HK-2 (cell line): ENCODE results near the gene CLPSL1.

Source experiments
- DNase-seq: peaks from one replicate; pipeline ENCODE4 v3.0.0-alpha.2; 2018; ENCODE audit not compliant: unreplicated experiment

CLPSL1 gene

GRCh38 chr6:35797837-35798526, 17.2 kb downstream of the CLPSL1 start:
- no peak for DNase-seq

- DNase-seq, result no peak
Observed at GRCh38 chr6:35798706-35799105, 17.9 kb downstream of the CLPSL1 start.

- DNase-seq, result no peak
Observed at GRCh38 chr6:35801148-35801547, 20.3 kb downstream of the CLPSL1 start.

GRCh38 chr6:35804996-35805736, 24.3 kb downstream of the CLPSL1 start, which contains the start of gene LHFPL5:
LHFPL5 (plus strand) TSS chr6:35805352; CDS start chr6:35805671, 319 bp downstream.
- DNase-seq, result peak; percentile 46

DNA sequence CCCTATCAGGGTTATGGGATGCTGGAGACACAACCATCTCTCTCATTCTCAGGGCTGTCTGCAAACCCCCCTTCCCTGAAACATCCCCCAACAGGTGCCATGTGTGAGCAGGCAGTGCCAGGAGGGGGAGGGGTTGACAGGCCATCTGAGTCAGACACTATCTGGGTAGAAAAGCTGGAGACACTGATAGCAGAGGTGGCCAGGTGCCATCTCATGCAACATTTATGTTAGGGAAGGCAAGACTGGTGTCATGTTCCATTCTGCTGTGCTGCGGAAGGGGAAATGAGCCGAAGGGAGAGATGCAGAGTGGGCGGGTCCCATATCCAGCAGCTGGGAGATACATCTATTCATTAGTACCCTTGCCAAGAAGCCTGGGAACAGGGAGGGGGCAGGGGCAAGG, 27.9 kb downstream of the CLPSL1 start:
- no peak for DNase-seq

DNA sequence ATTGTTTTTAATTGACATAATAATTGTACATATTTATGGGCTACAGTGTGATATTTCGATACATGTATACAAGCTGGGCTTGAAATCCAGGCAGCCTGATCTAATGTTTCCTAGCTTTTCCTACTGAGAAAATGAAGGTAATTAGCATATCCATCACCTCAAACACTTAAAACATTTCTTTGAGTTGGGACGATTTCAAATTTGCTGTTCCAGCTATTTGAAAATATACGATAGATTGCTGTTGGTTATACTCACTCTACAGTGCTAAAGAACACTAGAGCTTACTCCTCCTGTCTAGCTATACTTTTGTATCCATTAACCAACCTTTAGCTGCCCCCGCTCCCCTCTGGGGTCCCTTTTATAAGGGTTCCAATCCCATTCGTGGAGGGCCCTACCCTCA, 29.0 kb downstream of the CLPSL1 start:
- DNase-seq, result no peak

- DNase-seq, result peak; percentile 78
Observed at GRCh38 chr6:35810971-35811698, 30.3 kb downstream of the CLPSL1 start.

DNA sequence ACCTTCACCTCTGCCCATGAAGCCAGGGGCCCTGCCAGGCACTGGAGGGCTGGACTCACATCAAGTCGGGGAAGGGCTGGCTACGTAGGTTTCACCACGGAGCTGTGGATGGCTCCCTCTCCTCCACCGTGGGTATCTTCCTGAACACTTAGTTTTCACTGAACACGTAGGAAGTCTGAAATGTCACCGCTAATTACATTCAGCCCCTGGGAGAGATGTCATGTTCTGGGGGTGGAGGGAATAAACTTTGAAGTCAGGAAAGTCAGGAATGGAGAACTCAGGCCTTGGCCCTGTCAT, 30.8 kb downstream of the CLPSL1 start:
- no peak for DNase-seq

GRCh38 chr6:35817515-35817914, 36.7 kb downstream of the CLPSL1 start:
- no peak for DNase-seq

DNA sequence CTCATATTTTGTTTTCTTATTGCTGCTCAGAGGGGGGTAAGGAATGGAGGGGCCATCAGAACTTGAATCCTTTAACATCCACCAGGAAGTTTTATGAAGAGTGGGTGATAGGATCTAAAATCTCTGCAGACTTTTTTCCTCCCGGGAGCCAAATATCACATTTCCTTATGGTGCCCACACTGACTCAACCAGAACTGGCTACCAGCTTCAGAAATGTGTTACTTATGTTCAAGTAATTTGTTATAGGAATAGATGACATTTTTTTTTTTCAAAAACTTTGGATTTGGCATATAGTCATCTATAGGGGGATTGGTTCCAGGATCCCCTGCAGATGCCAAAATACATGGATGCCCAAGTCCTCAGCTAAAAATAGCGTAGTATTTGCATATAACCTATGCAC, 42.8 kb downstream of the CLPSL1 start:
- DNase-seq, result no peak

DNA sequence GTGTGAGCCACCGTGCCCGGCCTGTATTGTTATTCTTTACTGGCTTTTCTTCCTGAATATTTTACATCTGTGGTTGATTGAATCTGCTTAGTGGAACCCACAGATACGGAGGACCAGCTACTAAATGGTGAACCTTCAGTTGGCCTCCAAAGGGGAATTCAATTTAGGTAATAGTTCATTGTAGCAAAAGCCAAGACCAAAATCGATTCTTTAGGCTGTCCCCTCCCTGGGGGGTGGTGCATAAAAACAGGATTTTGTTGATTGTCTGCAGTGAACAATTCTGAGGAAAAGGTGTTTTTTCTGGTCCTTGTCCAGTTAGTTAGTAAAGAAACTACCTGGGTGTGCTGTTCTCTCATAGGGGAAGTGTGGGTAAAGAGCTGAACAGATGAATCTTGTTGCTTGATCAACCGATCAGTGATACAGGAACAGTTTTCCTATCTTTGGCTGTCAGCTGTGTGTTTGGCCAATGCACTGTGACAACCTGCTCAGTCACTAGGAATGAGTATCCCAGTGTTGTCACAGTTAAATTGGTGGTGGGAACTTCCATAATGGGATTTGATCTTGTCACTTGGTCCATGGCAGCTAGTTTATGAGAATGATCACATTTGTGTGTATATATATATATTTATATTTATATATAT, 43.9 kb downstream of the CLPSL1 start:
- DNase-seq, result no peak

- DNase-seq, result no peak
Observed at GRCh38 chr6:35829306-35829705, 48.5 kb downstream of the CLPSL1 start.

- DNase-seq, result no peak
Observed at GRCh38 chr6:35831257-35832007, 50.6 kb downstream of the CLPSL1 start.

- DNase-seq, result no peak
Observed at GRCh38 chr6:35833536-35833935, 52.7 kb downstream of the CLPSL1 start.
